ENCODE results near the gene ZNF777.

ZNF777 gene

DNA sequence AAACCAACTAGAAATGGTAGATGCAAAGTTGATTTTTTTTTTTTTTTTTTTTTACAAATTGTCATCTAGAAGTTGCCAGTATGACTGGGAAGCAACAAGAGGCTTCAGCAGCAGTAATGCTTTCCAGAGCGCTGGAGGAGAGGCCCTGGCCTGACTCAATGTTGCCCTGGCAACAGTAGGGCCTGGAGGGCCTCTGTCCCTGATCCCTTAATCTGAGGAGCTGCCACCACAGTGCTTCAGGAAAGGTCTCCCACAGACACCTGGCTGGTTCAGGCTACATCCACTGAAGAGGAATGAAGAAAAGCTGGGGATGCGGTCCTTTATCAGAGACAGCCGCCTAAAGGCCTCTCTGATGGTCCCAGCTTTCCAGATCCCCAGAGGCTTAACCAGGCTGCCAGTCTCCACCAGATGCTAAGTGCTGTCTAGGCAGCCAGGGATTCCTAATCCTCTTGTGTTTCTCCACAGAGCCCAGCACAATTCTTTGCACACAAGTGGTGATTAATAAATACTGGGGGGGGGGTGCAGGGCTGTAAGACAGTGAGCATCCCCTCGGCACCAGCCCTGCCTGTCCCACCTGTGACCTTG is 33.7 kb downstream of the ZNF777 start:
- no peak overlapping the region for H3K4me3 ChIP-seq (ENCODE audit: low read depth, low read length)
- DNase-seq (ENCODE audit: low read depth) = no peak
- TF ChIP-seq CTCF (IDR thresholded peaks at IDR 0.05; ENCODE audit: control insufficient read depth, extremely low read depth, insufficient read depth) = no peak

- DNase-seq (ENCODE audit: low read depth) = no peak
- no peak overlapping the region for H3K4me3 ChIP-seq (ENCODE audit: low read depth, low read length)
- no peak for TF ChIP-seq CTCF (IDR thresholded peaks at IDR 0.05; ENCODE audit: control insufficient read depth, extremely low read depth, insufficient read depth)
Measured at GRCh38 chr7:149423449-149424110, 37.3 kb downstream of the ZNF777 start.

DNA sequence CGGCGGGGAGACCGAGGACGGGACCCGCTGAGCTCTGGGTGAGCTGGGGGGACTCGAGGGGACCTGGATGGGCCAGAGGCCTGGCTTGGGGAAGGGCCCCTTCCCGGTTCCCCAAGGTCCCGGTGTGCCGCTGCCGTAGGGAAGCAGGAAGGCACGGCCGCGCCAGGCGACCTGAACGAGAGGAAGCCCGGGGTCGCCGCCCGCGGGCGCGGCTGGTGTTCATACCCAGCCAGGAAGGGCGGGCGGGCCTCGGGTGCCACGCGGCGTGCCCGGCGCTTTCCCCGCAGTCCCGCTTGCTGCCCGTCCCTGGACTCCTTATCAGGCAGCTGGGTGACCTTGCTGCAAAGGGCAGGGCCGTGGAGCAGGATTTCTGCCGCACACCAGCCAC is 38.0 kb downstream of the ZNF777 start:
- TF ChIP-seq CTCF (IDR thresholded peaks at IDR 0.05; ENCODE audit: control insufficient read depth, extremely low read depth, insufficient read depth) = no peak
- H3K4me3 ChIP-seq (ENCODE audit: low read depth, low read length) = no peak overlapping the region
- no peak for DNase-seq (ENCODE audit: low read depth)

DNA sequence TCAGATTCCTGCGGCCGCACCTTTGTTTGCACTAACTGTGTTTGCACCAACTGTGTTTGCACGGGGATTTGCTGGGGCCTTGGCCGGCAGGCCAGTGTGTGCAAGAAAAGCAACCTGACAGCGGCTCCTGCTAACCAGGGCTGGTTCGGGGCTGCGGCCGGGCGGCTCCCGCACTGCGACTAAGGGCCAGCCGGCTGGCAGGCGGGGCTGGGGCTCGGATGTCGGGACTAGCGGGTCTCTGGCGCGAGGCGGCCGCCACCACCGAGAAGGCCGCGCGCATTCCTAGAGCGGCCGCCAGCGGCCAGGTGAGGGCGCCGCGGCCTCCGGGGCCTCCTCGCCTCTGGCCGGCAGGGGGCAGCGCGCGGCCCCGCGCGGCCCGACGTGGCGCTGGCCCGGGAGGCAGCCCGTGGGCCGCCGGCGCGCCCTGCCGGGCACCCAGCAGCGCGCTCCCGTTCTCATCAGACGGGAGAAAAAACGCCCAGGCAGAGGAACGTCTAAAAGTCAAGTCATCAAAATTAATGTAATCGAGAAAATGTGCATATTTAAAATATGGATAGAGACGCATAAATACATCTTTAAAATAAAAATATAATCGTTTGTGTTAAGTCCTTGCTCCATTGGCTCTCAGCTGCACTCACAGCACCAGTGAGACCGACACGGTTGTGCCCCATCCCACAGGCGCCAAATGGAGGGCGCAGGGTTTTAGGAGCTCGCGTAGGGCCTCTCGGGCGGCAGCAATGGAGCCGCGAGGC is 38.5 kb downstream of the ZNF777 start:
- DNase-seq (ENCODE audit: low read depth) = peak; percentile 27
- TF ChIP-seq CTCF (IDR thresholded peaks at IDR 0.05; ENCODE audit: control insufficient read depth, extremely low read depth, insufficient read depth) = peak; percentile 98
- peak overlapping the region; percentile 42 for H3K4me3 ChIP-seq (ENCODE audit: low read depth, low read length)

- no peak overlapping the region for H3K4me3 ChIP-seq (ENCODE audit: low read depth, low read length)
- DNase-seq (ENCODE audit: low read depth) = no peak
- TF ChIP-seq CTCF (IDR thresholded peaks at IDR 0.05; ENCODE audit: control insufficient read depth, extremely low read depth, insufficient read depth) = no peak
Measured at GRCh38 chr7:149420006-149420405, 40.9 kb downstream of the ZNF777 start.

DNA sequence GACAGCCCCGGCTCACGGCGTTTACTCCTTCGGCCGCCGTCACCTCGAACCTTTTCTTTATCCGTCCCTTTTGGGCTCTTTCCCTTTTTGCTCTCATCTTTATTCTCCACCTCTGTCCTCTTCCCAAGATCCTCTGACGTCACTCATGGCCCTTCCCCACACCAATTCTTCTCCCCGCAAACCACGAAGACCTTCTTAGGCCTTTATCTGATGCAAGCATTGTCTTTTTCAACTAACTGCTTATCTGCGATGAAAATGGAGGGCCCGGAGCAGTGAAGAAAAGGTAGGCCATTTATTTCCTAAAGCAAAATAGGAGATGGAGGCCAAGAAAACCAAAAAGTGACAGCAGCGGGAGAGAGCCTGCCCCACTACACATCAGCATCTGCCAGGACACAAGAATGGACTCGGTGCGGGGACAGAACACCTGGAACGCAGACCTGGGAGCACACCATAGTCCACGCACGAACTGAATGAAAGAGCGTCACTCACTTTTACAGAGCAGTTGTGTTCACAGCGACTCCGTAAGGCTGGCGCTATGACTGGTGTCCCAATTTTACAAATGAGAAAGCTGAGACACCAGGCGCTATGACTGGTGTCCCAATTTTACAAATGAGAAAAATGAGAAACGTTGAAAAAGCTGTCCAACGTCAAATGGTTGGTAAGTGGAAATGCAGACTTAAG is 45.3 kb downstream of the ZNF777 start:
- no peak overlapping the region for H3K4me3 ChIP-seq (ENCODE audit: low read depth, low read length)
- TF ChIP-seq CTCF (IDR thresholded peaks at IDR 0.05; ENCODE audit: control insufficient read depth, extremely low read depth, insufficient read depth) = no peak

More for the DNA sequence above, 45.3 kb downstream of the ZNF777 start:
- DNase-seq (ENCODE audit: low read depth) = no peak

All from LNCaP clone FGC (cell line).